T-helper 2 cell treated with Interferon-gamma antibody and Interleukin-4, amounts not matched to agents 5 μg/mL and 100 μg/mL, for 36 hours (primary cell): ENCODE measurements around the gene SCN4A.
A peak's percentile ranks its signal among the peaks of the same experiment; 100 is the strongest.

Experiments used
- DNase-seq: peaks from one replicate; pipeline ENCODE4 v3.0.0; 2021; ENCODE audit warnings: low spot score
- H3K27ac Mint-ChIP-seq: one replicate; pipeline ENCODE4 v1.8.0; 2021; ENCODE audit warnings: mild to moderate bottlenecking, mixed read lengths
- H3K27me3 Mint-ChIP-seq: one replicate; pipeline ENCODE4 v1.8.0; 2021; ENCODE audit warnings: low read depth, mixed read lengths
- H3K36me3 Mint-ChIP-seq: one replicate; pipeline ENCODE4 v1.8.0; 2021; ENCODE audit warnings: low read depth, mixed read lengths
- H3K4me1 Mint-ChIP-seq: one replicate; pipeline ENCODE4 v1.8.0; 2021; ENCODE audit warnings: low read depth, mixed read lengths
- H3K4me3 Mint-ChIP-seq: one replicate; pipeline ENCODE4 v1.8.0; 2022; ENCODE audit warnings: mild to moderate bottlenecking, moderate library complexity, mixed read lengths
- H3K9me3 Mint-ChIP-seq: one replicate; pipeline ENCODE4 v1.8.0; 2021; ENCODE audit warnings: mixed read lengths

The SCN4A gene

GRCh38 chr17:63963123-63963522 is 9.6 kb downstream of the SCN4A start:
- Mint-ChIP-seq H3K4me3 (no peak overlapping the region), H3K36me3 (no peaks in the 10 kb centered on the region), H3K27me3 (no peaks in the 10 kb centered on the region), H3K27ac (no peak overlapping the region), H3K4me1 (peaks cover 6% of the 10 kb centered on the region), H3K9me3 (no peaks in the 10 kb centered on the region)
- no peak for DNase-seq

GRCh38 chr17:63962298-63962744 is 10.4 kb downstream of the SCN4A start:
- Mint-ChIP-seq H3K4me1 (peaks cover 6% of the 10 kb centered on the region), H3K4me3 (no peak overlapping the region), H3K9me3 (no peaks in the 10 kb centered on the region), H3K27me3 (no peaks in the 10 kb centered on the region), H3K36me3 (no peaks in the 10 kb centered on the region), H3K27ac (no peak overlapping the region)
- DNase-seq: no peak

- H3K9me3 Mint-ChIP-seq: no peaks in the 10 kb centered on the region
- no peaks in the 10 kb centered on the region for H3K27me3 Mint-ChIP-seq
- H3K4me1 Mint-ChIP-seq: peaks cover 3% of the 10 kb centered on the region
- DNase-seq: peak; percentile 40
- peak overlapping the region; percentile 41 for H3K27ac Mint-ChIP-seq
- peak overlapping the region; percentile 56 for H3K4me3 Mint-ChIP-seq
- H3K36me3 Mint-ChIP-seq: no peaks in the 10 kb centered on the region
Observed at GRCh38 chr17:63961355-63962212, 11.1 kb downstream of the SCN4A start.

GRCh38 chr17:63960430-63960829 is 12.3 kb downstream of the SCN4A start:
- H3K4me1 Mint-ChIP-seq: peaks cover 3% of the 10 kb centered on the region
- H3K4me3 Mint-ChIP-seq: no peak overlapping the region
- H3K27ac Mint-ChIP-seq: no peak overlapping the region
- no peak for DNase-seq
- H3K27me3 Mint-ChIP-seq: no peaks in the 10 kb centered on the region
- H3K36me3 Mint-ChIP-seq: no peaks in the 10 kb centered on the region
- H3K9me3 Mint-ChIP-seq: no peaks in the 10 kb centered on the region

- Mint-ChIP-seq H3K27ac (no peak overlapping the region), H3K9me3 (no peaks in the 10 kb centered on the region), H3K36me3 (no peaks in the 10 kb centered on the region), H3K27me3 (no peaks in the 10 kb centered on the region), H3K4me1 (peaks cover 3% of the 10 kb centered on the region), H3K4me3 (no peak overlapping the region)
- no peak for DNase-seq
Observed at GRCh38 chr17:63960006-63960405, 12.7 kb downstream of the SCN4A start.

GRCh38 chr17:63956296-63956920 is 16.3 kb downstream of the SCN4A start:
- no peak for DNase-seq
- Mint-ChIP-seq H3K27ac (no peak overlapping the region), H3K36me3 (no peaks in the 10 kb centered on the region), H3K9me3 (no peaks in the 10 kb centered on the region), H3K4me1 (peaks cover 12% of the 10 kb centered on the region), H3K27me3 (no peaks in the 10 kb centered on the region), H3K4me3 (no peak overlapping the region)

GRCh38 chr17:63955791-63956190 is 16.9 kb downstream of the SCN4A start:
- Mint-ChIP-seq H3K4me3 (no peak overlapping the region), H3K9me3 (no peaks in the 10 kb centered on the region), H3K27me3 (no peaks in the 10 kb centered on the region), H3K27ac (no peak overlapping the region), H3K36me3 (no peaks in the 10 kb centered on the region), H3K4me1 (peaks cover 11% of the 10 kb centered on the region)
- DNase-seq: no peak

- Mint-ChIP-seq H3K4me1 (peaks cover 11% of the 10 kb centered on the region), H3K27ac (no peak overlapping the region), H3K36me3 (no peaks in the 10 kb centered on the region), H3K9me3 (no peaks in the 10 kb centered on the region), H3K27me3 (no peaks in the 10 kb centered on the region), H3K4me3 (no peak overlapping the region)
- DNase-seq: no peak
Observed at GRCh38 chr17:63955232-63955631, 17.5 kb downstream of the SCN4A start.

- Mint-ChIP-seq H3K4me3 (peak overlapping the region; percentile 39), H3K36me3 (no peaks in the 10 kb centered on the region), H3K27ac (peak overlapping the region; percentile 81)
Observed at GRCh38 chr17:63954402-63955063, 18.2 kb downstream of the SCN4A start.

GRCh38 chr17:63950940-63951907 is 21.5 kb downstream of the SCN4A start:
- no peak for DNase-seq
- peaks cover 17% of the 10 kb centered on the region for H3K4me1 Mint-ChIP-seq
- H3K9me3 Mint-ChIP-seq: no peaks in the 10 kb centered on the region
- no peak overlapping the region for H3K27ac Mint-ChIP-seq
- no peaks in the 10 kb centered on the region for H3K36me3 Mint-ChIP-seq
- no peaks in the 10 kb centered on the region for H3K27me3 Mint-ChIP-seq
- H3K4me3 Mint-ChIP-seq: no peak overlapping the region

More at GRCh38 chr17:63954402-63955063, 18.2 kb downstream of the SCN4A start:
- DNase-seq: peak; percentile 28
- Mint-ChIP-seq H3K4me1 (peaks cover 11% of the 10 kb centered on the region), H3K27me3 (no peaks in the 10 kb centered on the region), H3K9me3 (no peaks in the 10 kb centered on the region)

GRCh38 chr17:63949576-63950250 is 23.0 kb downstream of the SCN4A start:
- no peaks in the 10 kb centered on the region for H3K9me3 Mint-ChIP-seq

GRCh38 chr17:63948521-63948920 is 24.2 kb downstream of the SCN4A start:
- Mint-ChIP-seq H3K4me1 (peaks cover 11% of the 10 kb centered on the region), H3K27ac (no peak overlapping the region), H3K9me3 (no peaks in the 10 kb centered on the region), H3K27me3 (no peaks in the 10 kb centered on the region), H3K4me3 (no peak overlapping the region), H3K36me3 (no peaks in the 10 kb centered on the region)
- DNase-seq: no peak

More at GRCh38 chr17:63949576-63950250, 23.0 kb downstream of the SCN4A start:
- Mint-ChIP-seq H3K27me3 (no peaks in the 10 kb centered on the region), H3K4me3 (no peak overlapping the region), H3K27ac (no peak overlapping the region), H3K4me1 (peaks cover 19% of the 10 kb centered on the region), H3K36me3 (no peaks in the 10 kb centered on the region)
- DNase-seq: no peak
